CD4-positive, alpha-beta T cell (primary cell): ENCODE measurements around the gene EFS. TPM values are rescaled to one million over a fixed set of nuclear protein-coding genes. Genes with fewer than 3 reads are reported as not detected.

ENCODE experiments used
- ATAC-seq: fragments of 200-7000 bp; cut with Tn5 transposase; one replicate; pipeline ENCODE4 v1.10.0; 2022; ENCODE audit warnings: mild to moderate bottlenecking; ENCODE audit not compliant: poor library complexity
- CTCF ChIA-PET: fragments of 350-600 bp; sonication (Branson Sonifier 250); formaldehyde crosslinking; loops from one replicate; lab custom pipeline; 2021; ENCODE audit warnings: antibody characterized with exemption, inconsistent platforms; lab: Charles Lee
- POLR2A ChIA-PET: fragments of 350-600 bp; sonication (Branson Sonifier 250); formaldehyde crosslinking; loops from one replicate; lab custom pipeline; 2021; ENCODE audit warnings: antibody characterized with exemption, inconsistent platforms; lab: Charles Lee
- DNase-seq, 14 experiments: peaks; one replicate each; pipeline ENCODE4 v3.0.0-alpha.2; 2013 to 2020; ENCODE audit warnings: mixed read lengths in 2 of 14
- H3K27ac ChIP-seq, 2 donors: one replicate each; pipeline versions ENCODE4 v1.5.1 to v1.7.0; 2013; ENCODE audit warnings: low read length in 2 of 2, low read depth in 1 of 2, mild to moderate bottlenecking in 1 of 2
- H3K27me3 ChIP-seq, 2 experiments: 1 replicate in 1 of 2; 2 replicates in 1 of 2; pipeline versions ENCODE4 v1.6.1 to v1.7.0; 2013; ENCODE audit warnings: low read length in 2 of 2, control low read depth in 1 of 2, mild to moderate bottlenecking in 1 of 2, moderate library complexity in 1 of 2; ENCODE audit not compliant: insufficient read depth in 2 of 2, control insufficient read depth in 1 of 2
- H3K36me3 ChIP-seq: one replicate; pipeline ENCODE4 v1.6.1; 2013; ENCODE audit warnings: low read length, control low read depth; ENCODE audit not compliant: insufficient read depth
- H3K4me1 ChIP-seq: one replicate; pipeline ENCODE4 v1.6.1; 2013; ENCODE audit warnings: low read length, control low read depth; ENCODE audit not compliant: insufficient read depth
- H3K4me3 ChIP-seq: one replicate; pipeline ENCODE4 v1.5.1; 2013; ENCODE audit warnings: mild to moderate bottlenecking, low read length, moderate library complexity
- H3K9me3 ChIP-seq, 2 experiments: 1 replicate in 1 of 2; 2 replicates in 1 of 2; pipeline versions ENCODE4 v1.6.1 to v1.7.0; 2013; ENCODE audit warnings: low read length in 2 of 2, mild to moderate bottlenecking in 2 of 2, control low read depth in 1 of 2, moderate library complexity in 1 of 2; ENCODE audit not compliant: control insufficient read depth in 1 of 2, insufficient read depth in 1 of 2
- H3K27ac Mint-ChIP-seq: one replicate; pipeline ENCODE4 v1.8.0; 2020; ENCODE audit warnings: mixed read lengths
- H3K27me3 Mint-ChIP-seq: one replicate; pipeline ENCODE4 v1.8.0; 2021; ENCODE audit warnings: mixed read lengths
- H3K36me3 Mint-ChIP-seq: one replicate; pipeline ENCODE4 v1.8.0; 2021; ENCODE audit warnings: low read depth, mixed read lengths
- H3K4me1 Mint-ChIP-seq: one replicate; pipeline ENCODE4 v1.8.0; 2021; ENCODE audit warnings: low read depth, mixed read lengths
- H3K4me3 Mint-ChIP-seq: one replicate; pipeline ENCODE4 v1.8.0; 2020; ENCODE audit warnings: mild to moderate bottlenecking, mixed read lengths
- H3K9me3 Mint-ChIP-seq: one replicate; pipeline ENCODE4 v1.8.0; 2020; ENCODE audit warnings: mixed read lengths
- intact Hi-C, 2 experiments: fragments of 100-400 bp; cut with DNase I in 1 of 2; cut with micrococcal nuclease in 1 of 2; formaldehyde crosslinking; loops; one replicate each; pipeline versions ENCODE4 v1.15.1 to v1.9.0; 2023 to 2025; cut with DNase I, micrococcal nuclease
- total RNA-seq, 174 experiments: library from RNA in 2 of 174; stranded (reverse) in 2 of 174; gene quantifications; one replicate each; pipeline ENCODE4 v1.2.3 and lab custom pipeline; 2021 to 2026
- TF ChIP-seq, protein P1 (sequence below): fragments of 200-600 bp; IDR thresholded peaks from one replicate; pipeline ENCODE4 v1.8.0; 2022; ENCODE audit warnings: antibody characterized with exemption, mild to moderate bottlenecking

EFS gene
- total RNA-seq, 2 experiments from 2014 or later, result not detected

DNA sequence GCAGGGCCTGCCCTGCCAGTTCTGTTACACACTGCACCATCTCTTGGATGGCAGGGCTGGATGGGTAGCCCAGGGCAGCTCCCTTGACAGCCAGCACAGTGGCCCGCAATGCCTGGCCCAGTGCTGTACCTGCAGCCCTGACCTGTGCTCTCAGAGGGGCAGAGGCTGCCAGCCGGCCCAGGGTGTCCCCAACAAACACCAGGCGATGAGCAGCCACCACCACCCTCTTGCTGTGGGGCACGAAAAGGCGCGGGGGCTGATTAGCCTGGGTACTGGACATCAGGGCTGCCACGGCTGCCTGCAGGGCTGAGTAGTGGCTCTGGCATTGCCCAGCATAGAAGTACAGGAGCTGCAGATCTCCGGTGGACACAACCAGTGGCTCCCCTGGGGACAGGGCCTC is 7.7 kb downstream of the EFS start:
- H3K4me3 ChIP-seq, result no peak overlapping the region
- no peak for DNase-seq
- Mint-ChIP-seq H3K36me3 (no peaks in the 10 kb centered on the region), H3K4me3 (no peak overlapping the region), H3K27ac (no peak overlapping the region), H3K9me3 (no peaks in the 10 kb centered on the region), H3K4me1 (peaks cover 5% of the 10 kb centered on the region), H3K27me3 (peaks cover 50% of the 10 kb centered on the region)
- no peaks in the 10 kb centered on the region for H3K36me3 ChIP-seq
- peaks cover 4 to 14% of the 10 kb centered on the region in 2 experiments for H3K27me3 ChIP-seq
- TF ChIP-seq, protein P1, sequence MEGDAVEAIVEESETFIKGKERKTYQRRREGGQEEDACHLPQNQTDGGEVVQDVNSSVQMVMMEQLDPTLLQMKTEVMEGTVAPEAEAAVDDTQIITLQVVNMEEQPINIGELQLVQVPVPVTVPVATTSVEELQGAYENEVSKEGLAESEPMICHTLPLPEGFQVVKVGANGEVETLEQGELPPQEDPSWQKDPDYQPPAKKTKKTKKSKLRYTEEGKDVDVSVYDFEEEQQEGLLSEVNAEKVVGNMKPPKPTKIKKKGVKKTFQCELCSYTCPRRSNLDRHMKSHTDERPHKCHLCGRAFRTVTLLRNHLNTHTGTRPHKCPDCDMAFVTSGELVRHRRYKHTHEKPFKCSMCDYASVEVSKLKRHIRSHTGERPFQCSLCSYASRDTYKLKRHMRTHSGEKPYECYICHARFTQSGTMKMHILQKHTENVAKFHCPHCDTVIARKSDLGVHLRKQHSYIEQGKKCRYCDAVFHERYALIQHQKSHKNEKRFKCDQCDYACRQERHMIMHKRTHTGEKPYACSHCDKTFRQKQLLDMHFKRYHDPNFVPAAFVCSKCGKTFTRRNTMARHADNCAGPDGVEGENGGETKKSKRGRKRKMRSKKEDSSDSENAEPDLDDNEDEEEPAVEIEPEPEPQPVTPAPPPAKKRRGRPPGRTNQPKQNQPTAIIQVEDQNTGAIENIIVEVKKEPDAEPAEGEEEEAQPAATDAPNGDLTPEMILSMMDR, result no peak
- CTCF ChIA-PET, result no interaction called here
- H3K9me3 ChIP-seq, result no peaks in the 10 kb centered on the region
- H3K4me1 ChIP-seq, result peaks cover 7% of the 10 kb centered on the region
- POLR2A ChIA-PET, result no interaction called here
- H3K27ac ChIP-seq, result no peak overlapping the region
- intact Hi-C loops, result no loop called here
- no peak for ATAC-seq

DNA sequence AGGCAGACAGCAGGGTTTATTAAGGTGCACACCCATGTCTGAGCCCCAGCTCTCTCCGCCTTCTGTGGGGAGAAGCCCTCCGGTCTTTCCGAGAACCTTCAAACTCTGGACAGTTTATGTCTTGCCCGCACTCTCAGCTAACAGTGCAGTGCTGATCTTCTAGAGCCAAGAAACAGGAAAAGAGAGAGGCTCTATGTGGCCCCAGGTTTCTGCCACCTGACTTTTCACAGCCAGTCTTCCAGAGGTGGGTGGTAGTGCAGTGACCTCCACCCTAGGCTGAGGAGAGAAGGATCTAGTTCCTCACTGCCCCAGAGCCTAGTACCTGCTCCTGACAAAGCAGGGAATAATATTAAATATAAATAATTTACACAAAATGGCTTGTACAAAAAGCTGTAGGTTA is 8.3 kb downstream of the EFS start:
- no peaks in the 10 kb centered on the region for H3K36me3 ChIP-seq
- Mint-ChIP-seq H3K9me3 (no peaks in the 10 kb centered on the region), H3K27ac (no peak overlapping the region), H3K4me1 (peaks cover 5% of the 10 kb centered on the region), H3K4me3 (no peak overlapping the region), H3K36me3 (no peaks in the 10 kb centered on the region), H3K27me3 (peaks cover 44% of the 10 kb centered on the region)
- POLR2A ChIA-PET, result no interaction called here
- peaks cover 4 to 14% of the 10 kb centered on the region in 2 experiments for H3K27me3 ChIP-seq
- CTCF ChIA-PET, result no interaction called here
- H3K4me1 ChIP-seq, result peaks cover 13% of the 10 kb centered on the region
- no peak overlapping the region for H3K27ac ChIP-seq
- TF ChIP-seq, protein P1, result no peak
- intact Hi-C loops, result no loop called here
- DNase-seq (no peak), ATAC-seq (no peak)
- peaks cover 0 to 3% of the 10 kb centered on the region in 2 experiments for H3K9me3 ChIP-seq
- H3K4me3 ChIP-seq, result no peak overlapping the region

DNA sequence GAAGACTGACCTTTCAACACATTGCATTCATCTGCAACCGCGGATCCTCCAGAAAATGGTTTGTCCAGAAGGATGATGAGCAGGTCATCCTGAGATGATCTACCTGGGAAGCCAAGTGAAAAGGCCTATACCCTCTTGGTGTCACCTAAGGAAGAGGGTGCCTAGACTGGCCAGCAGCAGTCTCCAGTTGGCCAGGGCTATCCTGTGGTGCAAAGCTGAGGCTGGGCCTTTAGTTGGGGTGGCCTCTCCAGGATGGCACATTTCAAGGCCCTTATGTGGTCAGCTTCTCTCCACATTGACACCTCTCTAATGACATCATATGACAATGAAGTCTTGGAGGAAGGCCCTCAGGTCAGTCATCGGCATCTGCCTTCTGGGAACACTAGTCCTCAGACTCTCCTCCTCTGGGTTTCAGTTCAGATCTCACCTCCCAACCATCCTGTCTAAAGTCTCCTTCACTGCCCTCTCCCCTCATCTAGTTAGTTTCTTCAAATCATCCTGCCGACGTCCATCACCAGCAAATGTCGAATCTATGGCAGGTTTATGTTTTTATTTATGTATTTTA is 9.0 kb downstream of the EFS start:
- Mint-ChIP-seq H3K27me3 (peaks cover 42% of the 10 kb centered on the region), H3K9me3 (no peaks in the 10 kb centered on the region), H3K4me3 (no peak overlapping the region), H3K4me1 (peaks cover 5% of the 10 kb centered on the region), H3K36me3 (no peaks in the 10 kb centered on the region), H3K27ac (no peak overlapping the region)
- H3K4me3 ChIP-seq, result no peak overlapping the region
- peaks cover 4 to 16% of the 10 kb centered on the region in 2 experiments for H3K27me3 ChIP-seq
- intact Hi-C loops, result no loop called here
- no peak for ATAC-seq
- peaks cover 0 to 3% of the 10 kb centered on the region in 2 experiments for H3K9me3 ChIP-seq
- H3K4me1 ChIP-seq, result peaks cover 15% of the 10 kb centered on the region
- DNase-seq, result no peak
- CTCF ChIA-PET, result no interaction called here
- TF ChIP-seq, protein P1, result no peak
- no peaks in the 10 kb centered on the region for H3K36me3 ChIP-seq
- POLR2A ChIA-PET, result no interaction called here
- no peak overlapping the region for H3K27ac ChIP-seq
